GM13977 (cell line): ENCODE results near the gene ZNF580.

Experiments
- DNase-seq: peaks from one replicate; pipeline ENCODE4 v3.0.0; 2012; ENCODE audit warnings: low spot score
- in situ Hi-C: fragments of 300-500 bp; cut with MboI; formaldehyde crosslinking; loops from one replicate; pipeline ENCODE4 v1.12.0; 2022; ENCODE audit warnings: low sequenced_read_pairs, low pct_unique_long_range_greater_than_20kb, mixed read lengths, inconsistent platforms; ENCODE audit not compliant: unreplicated experiment
- TF ChIP-seq, protein P1 (sequence below): IDR thresholded peaks from 2 replicates; pipeline ENCODE4 v1.5.1; 2012; ENCODE audit warnings: mild to moderate bottlenecking, control low read depth; ENCODE audit not compliant: insufficient read depth; ENCODE audit errors: extremely low read depth, missing control alignments

Gene ZNF580

DNA sequence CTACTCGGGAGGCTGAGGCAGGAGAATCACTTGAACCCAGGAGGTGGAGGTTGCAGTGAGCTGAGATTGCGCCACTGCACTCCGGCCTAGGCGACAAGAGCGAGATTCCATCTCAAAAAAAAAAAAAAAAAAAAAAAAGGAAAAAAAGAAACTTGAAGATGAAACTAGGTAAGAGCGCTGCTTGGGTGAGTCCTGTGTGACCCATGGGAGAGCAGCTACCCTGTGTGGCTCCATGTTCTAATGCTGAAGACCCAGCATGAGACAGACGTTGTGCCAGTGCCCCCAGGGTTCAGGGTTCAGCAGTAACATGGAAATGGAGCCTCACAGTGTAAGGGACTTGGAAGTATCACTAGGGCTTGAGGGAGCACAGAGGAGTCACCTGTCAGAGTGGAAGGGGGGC, 22.4 kb upstream of the ZNF580 start:
- no peak for DNase-seq
- TF ChIP-seq, protein P1, sequence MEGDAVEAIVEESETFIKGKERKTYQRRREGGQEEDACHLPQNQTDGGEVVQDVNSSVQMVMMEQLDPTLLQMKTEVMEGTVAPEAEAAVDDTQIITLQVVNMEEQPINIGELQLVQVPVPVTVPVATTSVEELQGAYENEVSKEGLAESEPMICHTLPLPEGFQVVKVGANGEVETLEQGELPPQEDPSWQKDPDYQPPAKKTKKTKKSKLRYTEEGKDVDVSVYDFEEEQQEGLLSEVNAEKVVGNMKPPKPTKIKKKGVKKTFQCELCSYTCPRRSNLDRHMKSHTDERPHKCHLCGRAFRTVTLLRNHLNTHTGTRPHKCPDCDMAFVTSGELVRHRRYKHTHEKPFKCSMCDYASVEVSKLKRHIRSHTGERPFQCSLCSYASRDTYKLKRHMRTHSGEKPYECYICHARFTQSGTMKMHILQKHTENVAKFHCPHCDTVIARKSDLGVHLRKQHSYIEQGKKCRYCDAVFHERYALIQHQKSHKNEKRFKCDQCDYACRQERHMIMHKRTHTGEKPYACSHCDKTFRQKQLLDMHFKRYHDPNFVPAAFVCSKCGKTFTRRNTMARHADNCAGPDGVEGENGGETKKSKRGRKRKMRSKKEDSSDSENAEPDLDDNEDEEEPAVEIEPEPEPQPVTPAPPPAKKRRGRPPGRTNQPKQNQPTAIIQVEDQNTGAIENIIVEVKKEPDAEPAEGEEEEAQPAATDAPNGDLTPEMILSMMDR = no peak
- in situ Hi-C loops = loop anchor here (25.0 kb wide), 1 partner anchor 1156 kb away; the partner anchor contains the start of genes CDC42EP5 and LENG9

DNA sequence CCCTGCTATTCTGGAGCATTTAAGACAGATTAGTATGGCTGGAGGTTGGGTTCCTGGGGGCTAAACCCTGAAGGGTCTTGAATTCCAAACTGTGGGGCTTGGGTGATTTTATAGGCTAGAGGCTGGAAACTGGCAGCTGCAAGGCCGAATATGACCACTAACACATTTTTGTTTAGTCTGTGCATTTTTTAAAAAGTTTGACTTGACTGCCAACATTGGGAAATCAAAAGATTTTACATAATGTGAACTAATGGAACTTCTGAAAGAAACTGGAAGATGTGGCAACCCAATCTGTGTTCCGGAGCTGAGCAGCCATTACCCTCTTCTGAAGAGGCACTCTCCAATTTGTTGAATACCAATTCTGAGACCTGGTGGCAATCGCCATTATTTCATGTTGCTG, 21.5 kb upstream of the ZNF580 start:
- in situ Hi-C loops = loop anchor here (25.0 kb wide), 1 partner anchor 1157 kb away; the partner anchor contains the start of genes CDC42EP5 and LENG9
- TF ChIP-seq, protein P1 = no peak
- no peak for DNase-seq

DNA sequence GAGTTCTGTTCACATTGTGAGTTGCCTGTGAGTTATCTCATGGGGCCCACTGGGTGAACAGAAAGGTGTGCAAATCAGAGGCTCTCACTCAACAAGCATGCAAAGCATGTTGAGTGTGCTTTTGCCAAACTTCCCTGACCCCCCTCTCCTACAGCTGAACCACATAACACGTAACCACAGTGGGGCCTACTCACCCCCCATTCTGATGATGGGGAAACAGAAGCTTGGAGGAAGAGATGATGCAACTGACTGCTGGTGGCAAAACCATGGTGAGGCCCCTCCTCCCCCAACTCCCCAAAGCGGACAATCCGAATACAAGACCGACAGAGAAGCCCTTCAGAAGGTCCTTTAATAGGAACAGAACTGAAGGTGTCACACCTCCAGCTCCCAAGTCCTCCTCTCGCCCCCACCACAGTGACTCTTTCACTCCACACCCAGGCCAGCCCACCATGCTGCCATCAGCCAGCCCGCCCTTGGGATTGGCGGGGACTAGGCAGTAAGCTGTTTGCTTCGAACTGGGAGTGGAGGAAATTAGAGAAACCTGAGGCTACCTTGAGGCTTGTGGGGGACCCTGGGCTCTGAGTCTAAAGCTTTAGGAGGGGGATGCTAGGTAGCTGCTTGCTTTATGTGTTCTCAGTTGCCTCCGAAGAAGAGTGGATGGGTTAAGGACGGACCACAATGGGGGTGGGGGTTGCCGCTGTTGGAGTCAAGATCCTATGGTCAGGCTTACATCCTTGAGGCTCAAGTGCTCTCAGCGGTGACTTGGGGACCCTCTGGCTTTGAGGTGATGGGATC, 20.2 kb upstream of the ZNF580 start:
- in situ Hi-C loops = loop anchor here (25.0 kb wide), 1 partner anchor 1158 kb away; the partner anchor contains the start of genes CDC42EP5 and LENG9
- no peak for DNase-seq
- TF ChIP-seq, protein P1 = no peak

DNA sequence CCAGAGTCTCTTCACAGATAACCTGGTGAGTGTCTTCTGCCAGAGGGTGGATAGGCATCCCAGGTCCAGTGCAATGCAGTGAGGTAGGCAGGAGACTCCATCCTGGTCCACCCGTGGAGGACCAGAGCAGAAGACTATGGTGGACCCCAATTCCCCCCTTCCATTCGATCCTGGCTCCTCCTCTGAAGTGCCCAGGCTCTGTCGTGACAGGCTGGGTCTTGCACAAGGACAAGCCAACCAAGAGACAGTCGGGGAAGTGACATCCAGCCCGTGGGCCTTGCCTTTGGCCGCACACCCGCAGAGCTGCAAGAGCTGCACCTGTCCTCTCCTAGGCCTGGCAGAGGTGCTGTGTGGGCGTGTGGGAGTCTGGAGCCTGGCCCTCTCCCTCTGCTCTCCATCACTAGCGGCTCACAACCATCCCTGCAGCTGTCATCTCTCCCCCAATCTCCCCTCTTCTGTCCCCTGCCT, 19.6 kb upstream of the ZNF580 start:
- TF ChIP-seq, protein P1 = no peak
- in situ Hi-C loops = loop anchor here (25.0 kb wide), 1 partner anchor 1159 kb away; the partner anchor contains the start of genes CDC42EP5 and LENG9

DNA sequence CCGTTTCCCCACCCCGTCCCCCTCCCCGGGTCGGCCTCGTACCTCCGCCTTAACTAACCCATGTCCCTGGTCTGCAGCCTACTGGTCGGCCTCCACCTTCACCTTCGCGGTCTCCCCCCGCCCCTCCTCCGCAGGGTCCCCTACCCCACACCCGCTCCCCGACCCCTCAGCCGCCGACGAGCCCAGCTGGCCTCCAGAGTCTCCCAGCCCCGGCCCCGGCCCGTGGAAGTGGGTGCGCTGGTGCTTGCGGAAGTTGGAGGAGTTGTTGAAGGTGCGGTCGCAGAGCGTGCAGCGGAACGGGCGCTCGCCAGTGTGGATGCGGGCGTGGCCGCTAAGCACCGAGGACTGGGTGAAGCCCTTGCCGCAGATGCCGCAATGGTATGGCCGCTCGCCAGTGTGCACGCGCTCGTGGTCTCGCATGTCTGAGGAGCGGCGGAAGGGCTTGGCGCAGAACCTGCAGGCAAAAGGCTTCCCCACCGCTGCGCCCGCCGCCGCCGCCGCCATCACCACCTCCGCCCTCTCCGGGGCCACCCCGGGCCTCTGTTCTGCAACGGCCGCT, 19.1 kb upstream of the ZNF580 start:
- in situ Hi-C loops = loop anchor here (25.0 kb wide), 1 partner anchor 1159 kb away; the partner anchor contains the start of genes CDC42EP5 and LENG9
- TF ChIP-seq, protein P1 = no peak
- DNase-seq = no peak

More for the DNA sequence above, 19.6 kb upstream of the ZNF580 start:
- no peak for DNase-seq

DNA sequence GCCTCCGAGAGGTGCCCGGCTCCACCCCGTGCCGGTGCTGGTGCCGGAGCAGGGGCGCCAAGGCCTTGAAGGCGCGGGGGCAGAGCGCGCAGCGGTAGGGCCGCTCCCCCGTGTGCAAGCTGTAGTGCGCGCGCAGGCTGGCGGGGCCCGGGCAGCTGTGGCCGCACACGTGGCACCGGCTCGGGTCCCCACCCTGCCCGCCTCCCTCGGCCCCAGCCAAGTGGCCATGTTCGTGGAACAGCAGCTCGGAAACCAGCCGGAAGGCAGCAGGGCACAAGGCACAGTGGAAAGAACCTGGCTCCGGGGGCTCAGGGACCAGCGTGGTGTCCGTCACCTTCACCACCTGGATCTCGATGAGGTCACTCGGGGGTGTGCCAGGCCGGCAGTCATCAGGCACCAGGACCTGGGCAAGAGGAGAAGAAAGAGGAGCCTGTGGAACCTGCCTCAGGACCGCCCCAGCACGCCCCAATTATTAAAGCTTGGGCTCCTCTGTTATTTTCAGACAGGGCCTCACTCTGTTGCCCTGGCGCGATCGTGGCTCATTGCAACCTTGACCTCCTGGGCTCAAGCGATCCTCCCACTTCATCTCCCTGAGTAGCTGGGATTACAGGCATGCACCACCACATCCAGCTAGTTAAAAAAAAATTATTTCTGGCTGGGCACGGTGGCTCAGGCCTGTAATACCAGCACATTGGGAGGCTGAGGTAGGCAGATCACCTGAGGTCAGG, 18.4 kb upstream of the ZNF580 start:
- TF ChIP-seq, protein P1 = no peak
- in situ Hi-C loops = loop anchor here (25.0 kb wide), 1 partner anchor 1160 kb away; the partner anchor contains the start of genes CDC42EP5 and LENG9
- DNase-seq = no peak
